Measurements from ENCODE around the gene ATXN7L1. TPM values are rescaled to one million over a fixed set of nuclear protein-coding genes. Genes with fewer than 3 reads are reported as not detected.

The ATXN7L1 gene
- total RNA-seq, 2 donors from 2014 or later = 12.6 to 28.1 TPM

DNA sequence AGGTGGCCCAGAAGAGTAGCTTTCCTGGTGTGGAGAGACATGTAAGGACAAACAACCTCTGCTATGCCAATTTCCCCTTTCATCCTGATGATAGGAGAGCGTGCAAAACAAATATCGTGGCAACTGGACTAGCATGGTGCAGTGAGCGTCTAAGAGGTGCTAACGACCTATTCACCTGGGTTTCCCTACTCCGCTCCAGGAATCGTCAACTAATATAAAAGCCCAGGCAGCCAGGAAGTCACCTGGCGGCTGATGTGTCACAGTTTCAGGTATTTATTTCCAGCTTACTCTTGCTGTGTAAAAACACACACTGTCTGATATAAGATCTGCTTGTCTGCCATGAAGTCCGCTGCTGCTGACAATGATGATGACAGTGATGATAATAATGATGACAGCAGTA lies 238.6 kb downstream of the ATXN7L1 start:
- H3K4me1 ChIP-seq (replicated peaks) = peaks cover 7% of the 10 kb centered on the region
- H3K9me3 ChIP-seq = no peaks in the 10 kb centered on the region
- TF ChIP-seq, protein P1, sequence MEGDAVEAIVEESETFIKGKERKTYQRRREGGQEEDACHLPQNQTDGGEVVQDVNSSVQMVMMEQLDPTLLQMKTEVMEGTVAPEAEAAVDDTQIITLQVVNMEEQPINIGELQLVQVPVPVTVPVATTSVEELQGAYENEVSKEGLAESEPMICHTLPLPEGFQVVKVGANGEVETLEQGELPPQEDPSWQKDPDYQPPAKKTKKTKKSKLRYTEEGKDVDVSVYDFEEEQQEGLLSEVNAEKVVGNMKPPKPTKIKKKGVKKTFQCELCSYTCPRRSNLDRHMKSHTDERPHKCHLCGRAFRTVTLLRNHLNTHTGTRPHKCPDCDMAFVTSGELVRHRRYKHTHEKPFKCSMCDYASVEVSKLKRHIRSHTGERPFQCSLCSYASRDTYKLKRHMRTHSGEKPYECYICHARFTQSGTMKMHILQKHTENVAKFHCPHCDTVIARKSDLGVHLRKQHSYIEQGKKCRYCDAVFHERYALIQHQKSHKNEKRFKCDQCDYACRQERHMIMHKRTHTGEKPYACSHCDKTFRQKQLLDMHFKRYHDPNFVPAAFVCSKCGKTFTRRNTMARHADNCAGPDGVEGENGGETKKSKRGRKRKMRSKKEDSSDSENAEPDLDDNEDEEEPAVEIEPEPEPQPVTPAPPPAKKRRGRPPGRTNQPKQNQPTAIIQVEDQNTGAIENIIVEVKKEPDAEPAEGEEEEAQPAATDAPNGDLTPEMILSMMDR (IDR thresholded peaks at IDR 0.05) = no peak
- TF ChIP-seq POLR2A (IDR thresholded peaks at IDR 0.05) (no peak), POLR2AphosphoS5 (IDR thresholded peaks at IDR 0.05) (no peak)
- H3K36me3 ChIP-seq = peaks cover 0 to 4% of the 10 kb centered on the region in 2 donors
- no peak for DNase-seq (ENCODE audit: low spot score)
- H3K27me3 ChIP-seq (replicated peaks; ENCODE audit: insufficient read depth) = no peaks in the 10 kb centered on the region
- 69% methylated on average over 8 of the region's 8 CpGs for WGBS
- intact Hi-C loops (cut with DNase I) = no loop called here
- no peak overlapping the region for H3K27ac ChIP-seq
- H3K4me3 ChIP-seq = no peak overlapping the region

DNA sequence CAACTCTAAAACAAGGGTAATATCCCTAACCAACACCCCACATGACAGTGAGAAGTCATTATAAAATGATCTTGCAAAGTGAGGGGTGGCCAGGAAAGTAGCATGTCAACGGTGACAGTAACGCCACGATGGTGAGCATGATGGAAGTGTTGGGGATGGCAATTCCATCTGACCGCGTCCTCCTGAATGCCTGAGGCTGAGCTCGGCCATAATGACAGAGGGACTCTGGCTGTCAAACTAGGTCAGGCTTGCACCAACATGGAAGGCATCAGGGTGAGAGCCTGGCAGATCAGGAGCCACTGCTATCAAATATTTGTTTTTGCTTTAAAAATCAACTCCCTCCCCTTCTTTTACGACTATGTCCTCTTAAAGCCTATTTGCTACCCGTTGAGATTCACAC lies 239.4 kb downstream of the ATXN7L1 start:
- no peaks in the 10 kb centered on the region for H3K27me3 ChIP-seq (replicated peaks; ENCODE audit: insufficient read depth)

DNA sequence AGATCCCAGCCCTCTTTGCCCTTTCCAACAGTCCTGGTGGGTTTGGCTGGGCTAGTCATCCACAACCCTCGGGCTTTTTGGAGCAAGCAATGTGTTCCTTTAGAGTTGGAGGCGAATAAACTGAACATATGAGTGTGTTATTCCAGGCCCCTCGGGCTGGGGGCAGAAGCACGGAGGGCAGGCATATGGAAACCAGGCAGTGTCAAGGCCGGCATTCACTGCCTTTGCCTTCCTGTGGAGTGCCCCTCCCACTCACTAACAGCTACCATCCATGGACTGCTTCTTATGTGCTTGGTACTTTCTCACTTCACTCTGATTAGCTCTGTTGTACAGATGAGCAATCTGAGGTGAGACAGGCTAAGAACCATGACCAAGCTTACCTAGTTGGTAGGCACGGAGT lies 241.2 kb downstream of the ATXN7L1 start:
- peaks cover 0 to 4% of the 10 kb centered on the region in 2 donors for H3K36me3 ChIP-seq
- H3K9me3 ChIP-seq = no peaks in the 10 kb centered on the region
- H3K4me1 ChIP-seq (replicated peaks) = peaks cover 7% of the 10 kb centered on the region
- TF ChIP-seq POLR2AphosphoS5 (IDR thresholded peaks at IDR 0.05) (no peak), POLR2A (IDR thresholded peaks at IDR 0.05) (no peak)
- TF ChIP-seq, protein P1 (IDR thresholded peaks at IDR 0.05) = no peak
- intact Hi-C loops (cut with DNase I) = no loop called here
- DNase-seq (ENCODE audit: low spot score) = no peak
- 87% methylated on average over 6 of the region's 6 CpGs for WGBS
- H3K27ac ChIP-seq = no peak overlapping the region
- no peaks in the 10 kb centered on the region for H3K27me3 ChIP-seq (replicated peaks; ENCODE audit: insufficient read depth)
- H3K4me3 ChIP-seq = no peak overlapping the region

More for the DNA sequence above, 239.4 kb downstream of the ATXN7L1 start:
- DNase-seq (ENCODE audit: low spot score) = no peak
- no peak overlapping the region for H3K27ac ChIP-seq
- intact Hi-C loops (cut with DNase I) = no loop called here
- 65% methylated on average over 8 of the region's 8 CpGs for WGBS
- H3K9me3 ChIP-seq = no peaks in the 10 kb centered on the region
- H3K36me3 ChIP-seq = peaks cover 0 to 4% of the 10 kb centered on the region in 2 donors
- H3K4me1 ChIP-seq (replicated peaks) = peaks cover 7% of the 10 kb centered on the region
- TF ChIP-seq POLR2A (IDR thresholded peaks at IDR 0.05) (no peak), POLR2AphosphoS5 (IDR thresholded peaks at IDR 0.05) (no peak)
- TF ChIP-seq, protein P1 (IDR thresholded peaks at IDR 0.05) = no peak
- no peak overlapping the region for H3K4me3 ChIP-seq

DNA sequence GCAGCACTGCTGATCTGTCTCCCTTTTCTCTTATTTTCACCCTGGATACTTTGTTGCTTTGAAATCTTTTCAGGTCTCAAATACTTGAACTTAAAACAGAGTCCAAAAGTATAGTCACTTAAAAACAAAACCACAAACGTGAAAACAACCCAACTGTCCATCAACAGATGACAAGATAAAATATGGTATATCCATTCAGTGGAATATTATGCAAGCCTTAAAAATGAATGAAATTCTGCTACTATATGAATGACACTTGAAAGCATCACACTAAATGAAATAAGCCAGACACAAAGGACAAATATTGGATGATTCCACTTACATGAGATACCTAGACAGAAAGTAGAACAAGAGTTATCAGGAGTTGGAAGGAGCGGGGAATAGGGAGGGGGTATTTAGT lies 250.4 kb downstream of the ATXN7L1 start:
- Histone ChIP-seq H3K27ac (no peak overlapping the region), H3K4me3 (no peak overlapping the region), H3K9me3 (no peaks in the 10 kb centered on the region), H3K27me3 (replicated peaks; ENCODE audit: insufficient read depth) (no peaks in the 10 kb centered on the region), H3K36me3 (no peaks in the 10 kb centered on the region), H3K4me1 (replicated peaks) (no peaks in the 10 kb centered on the region)
- WGBS = 95% methylated on average over 2 of the region's 2 CpGs
- TF ChIP-seq, protein P1 (IDR thresholded peaks at IDR 0.05) = no peak
- TF ChIP-seq POLR2A (IDR thresholded peaks at IDR 0.05) = no peak
- TF ChIP-seq POLR2AphosphoS5 (IDR thresholded peaks at IDR 0.05) = no peak
- no peak for DNase-seq (ENCODE audit: low spot score)
- intact Hi-C loops (cut with DNase I) = no loop called here

DNA sequence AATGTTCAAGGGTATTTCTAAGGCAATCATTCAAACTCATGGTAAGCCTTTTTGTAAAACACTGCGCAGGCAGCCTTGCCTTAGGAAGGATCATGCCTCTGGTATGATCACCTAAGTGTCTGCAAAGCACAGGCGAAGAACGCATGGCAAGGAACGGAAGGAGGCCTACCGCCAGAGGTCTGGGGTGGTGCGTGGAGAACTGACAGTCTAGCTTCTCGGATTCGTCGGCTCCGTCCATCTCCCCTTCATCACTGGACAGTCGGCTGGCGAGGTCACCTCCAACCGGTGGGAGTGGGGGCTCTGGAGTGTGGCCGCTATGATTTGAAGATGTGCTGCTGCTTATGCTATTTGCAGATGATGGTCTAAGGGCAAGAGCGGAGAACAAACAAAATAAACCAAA lies 252.5 kb downstream of the ATXN7L1 start:
- Histone ChIP-seq H3K27me3 (replicated peaks; ENCODE audit: insufficient read depth) (no peaks in the 10 kb centered on the region), H3K27ac (no peak overlapping the region), H3K36me3 (no peaks in the 10 kb centered on the region), H3K9me3 (no peaks in the 10 kb centered on the region), H3K4me1 (replicated peaks) (no peaks in the 10 kb centered on the region), H3K4me3 (no peak overlapping the region)
- DNase-seq (ENCODE audit: low spot score) = no peak
- intact Hi-C loops (cut with DNase I) = no loop called here
- TF ChIP-seq POLR2A (IDR thresholded peaks at IDR 0.05) (no peak), POLR2AphosphoS5 (IDR thresholded peaks at IDR 0.05) (no peak)
- TF ChIP-seq, protein P1 (IDR thresholded peaks at IDR 0.05) = no peak
- WGBS = 96% methylated on average over 15 of the region's 15 CpGs

All from prostate gland (tissue), 2 donors.